ENCODE results near the gene B3GNT7.
A peak's percentile ranks its signal among the peaks of the same experiment; 100 is the strongest.
"Not testable (repeated sequence)": the region's sequence is repeated elsewhere in the genome, so short reads cannot be mapped to it uniquely, and the experiment has no call there.

Gene B3GNT7

GRCh38 chr2:231395188-231396057, at the start of gene B3GNT7:
TSS of gene B3GNT7 (plus strand) at chr2:231395710. CDS start at chr2:231395804, 94 bp downstream.
- no peak for DNase-seq (ENCODE audit: low read depth)
- no peak within 1 kb of the TSS for H3K4me3 ChIP-seq (replicated peaks; ENCODE audit: low read depth, low read length)
- no peak for TF ChIP-seq CTCF (IDR thresholded peaks at IDR 0.05; ENCODE audit: low read length, missing control alignments)

GRCh38 chr2:231347081-231347480, 48.4 kb upstream of the B3GNT7 start:
- no peak overlapping the region for H3K4me3 ChIP-seq (replicated peaks; ENCODE audit: low read depth, low read length)
- TF ChIP-seq CTCF (IDR thresholded peaks at IDR 0.05; ENCODE audit: low read length, missing control alignments) = no peak

GRCh38 chr2:231347638-231348037, 47.9 kb upstream of the B3GNT7 start:
- no peak for DNase-seq (ENCODE audit: low read depth)
- no peak for TF ChIP-seq CTCF (IDR thresholded peaks at IDR 0.05; ENCODE audit: low read length, missing control alignments)

More at GRCh38 chr2:231347081-231347480, 48.4 kb upstream of the B3GNT7 start:
- DNase-seq (ENCODE audit: low read depth) = peak; percentile 13

GRCh38 chr2:231348173-231348572, 47.3 kb upstream of the B3GNT7 start:
- H3K4me3 ChIP-seq (replicated peaks; ENCODE audit: low read depth, low read length) = no peak overlapping the region
- no peak for TF ChIP-seq CTCF (IDR thresholded peaks at IDR 0.05; ENCODE audit: low read length, missing control alignments)
- peak; percentile 80 for DNase-seq (ENCODE audit: low read depth)

More at GRCh38 chr2:231347638-231348037, 47.9 kb upstream of the B3GNT7 start:
- H3K4me3 ChIP-seq (replicated peaks; ENCODE audit: low read depth, low read length) = no peak overlapping the region

GRCh38 chr2:231348704-231349373, 46.7 kb upstream of the B3GNT7 start:
- DNase-seq (ENCODE audit: low read depth) = no peak
- TF ChIP-seq CTCF (IDR thresholded peaks at IDR 0.05; ENCODE audit: low read length, missing control alignments) = no peak
- no peak overlapping the region for H3K4me3 ChIP-seq (replicated peaks; ENCODE audit: low read depth, low read length)

GRCh38 chr2:231349374-231349735, 46.2 kb upstream of the B3GNT7 start:
- not testable (repeated sequence) for DNase-seq (ENCODE audit: low read depth); H3K4me3 ChIP-seq (replicated peaks; ENCODE audit: low read depth, low read length)

GRCh38 chr2:231351648-231352047, 43.9 kb upstream of the B3GNT7 start:
- H3K4me3 ChIP-seq (replicated peaks; ENCODE audit: low read depth, low read length) = no peak overlapping the region
- TF ChIP-seq CTCF (IDR thresholded peaks at IDR 0.05; ENCODE audit: low read length, missing control alignments) = no peak
- DNase-seq (ENCODE audit: low read depth) = no peak
